Osteocyte (in vitro differentiated cells): ENCODE measurements around the gene ALPL. TPM values are rescaled to one million over a fixed set of nuclear protein-coding genes. Genes with fewer than 3 reads are reported as not detected.

Experiments
- DNase-seq: peaks from one replicate; pipeline ENCODE4 v3.0.0; 2021; ENCODE audit warnings: mixed read lengths; ENCODE audit not compliant: unreplicated experiment; ENCODE audit errors: extremely low spot score
- H3K27ac Mint-ChIP-seq: one replicate; pipeline ENCODE4 v1.8.0; 2021; ENCODE audit warnings: mild to moderate bottlenecking, mixed read lengths; ENCODE audit not compliant: unreplicated experiment
- H3K27me3 Mint-ChIP-seq: one replicate; pipeline ENCODE4 v1.8.0; 2021; ENCODE audit warnings: mixed read lengths; ENCODE audit not compliant: unreplicated experiment
- H3K36me3 Mint-ChIP-seq: one replicate; pipeline ENCODE4 v1.8.0; 2021; ENCODE audit warnings: mixed read lengths; ENCODE audit not compliant: unreplicated experiment
- H3K4me1 Mint-ChIP-seq: one replicate; pipeline ENCODE4 v1.8.0; 2021; ENCODE audit warnings: mixed read lengths; ENCODE audit not compliant: unreplicated experiment
- H3K4me3 Mint-ChIP-seq: one replicate; pipeline ENCODE4 v1.8.0; 2021; ENCODE audit warnings: mild to moderate bottlenecking, moderate library complexity, mixed read lengths; ENCODE audit not compliant: unreplicated experiment
- H3K9me3 Mint-ChIP-seq: one replicate; pipeline ENCODE4 v1.8.0; 2021; ENCODE audit warnings: mixed read lengths; ENCODE audit not compliant: unreplicated experiment
- CTCF ChIP-seq: fragments of 200-600 bp; sonication (generic); IDR thresholded peaks from 2 replicates; pipeline ENCODE4 v1.5.0; 2021; ENCODE audit warnings: antibody characterized with exemption, mild to moderate bottlenecking, moderate library complexity
- total RNA-seq: library from RNA; stranded (reverse); gene quantifications from 2 replicates; pipeline ENCODE4 v1.2.1, GENCODE V29; 2021

ALPL gene
- total RNA-seq, 1 donor from 2014 or later, result 41.6 TPM

- no peak for TF ChIP-seq CTCF
- H3K27me3 Mint-ChIP-seq, result peaks cover 5% of the 10 kb centered on the region
- H3K9me3 Mint-ChIP-seq, result no peaks in the 10 kb centered on the region
- peaks cover 16% of the 10 kb centered on the region for H3K4me1 Mint-ChIP-seq
- DNase-seq, result no peak
- no peak overlapping the region for H3K27ac Mint-ChIP-seq
- no peaks in the 10 kb centered on the region for H3K36me3 Mint-ChIP-seq
- no peak overlapping the region for H3K4me3 Mint-ChIP-seq
These were observed 66.2 kb downstream of the ALPL start for GRCh38 chr1:21575351-21575942.

- H3K36me3 Mint-ChIP-seq, result no peaks in the 10 kb centered on the region
These were observed 67.0 kb downstream of the ALPL start for GRCh38 chr1:21576031-21576797.

GRCh38 chr1:21576798-21577187 is 67.6 kb downstream of the ALPL start:
- TF ChIP-seq CTCF, result no peak
- Mint-ChIP-seq H3K4me3 (no peak overlapping the region), H3K9me3 (no peaks in the 10 kb centered on the region), H3K4me1 (peaks cover 16% of the 10 kb centered on the region), H3K27ac (no peak overlapping the region), H3K36me3 (no peaks in the 10 kb centered on the region), H3K27me3 (peaks cover 5% of the 10 kb centered on the region)
- no peak for DNase-seq

More at GRCh38 chr1:21576031-21576797, 67.0 kb downstream of the ALPL start:
- Mint-ChIP-seq H3K27ac (no peak overlapping the region), H3K4me1 (peaks cover 16% of the 10 kb centered on the region), H3K4me3 (no peak overlapping the region), H3K27me3 (peaks cover 5% of the 10 kb centered on the region), H3K9me3 (no peaks in the 10 kb centered on the region)
- no peak for TF ChIP-seq CTCF
- no peak for DNase-seq

- peaks cover 16% of the 10 kb centered on the region for H3K4me1 Mint-ChIP-seq
- H3K9me3 Mint-ChIP-seq, result no peaks in the 10 kb centered on the region
- no peak for DNase-seq
- H3K27me3 Mint-ChIP-seq, result peaks cover 5% of the 10 kb centered on the region
- H3K27ac Mint-ChIP-seq, result no peak overlapping the region
- H3K4me3 Mint-ChIP-seq, result no peak overlapping the region
- TF ChIP-seq CTCF, result no peak
- no peaks in the 10 kb centered on the region for H3K36me3 Mint-ChIP-seq
These were observed 68.1 kb downstream of the ALPL start for GRCh38 chr1:21577324-21577723.

- TF ChIP-seq CTCF, result no peak
- H3K4me1 Mint-ChIP-seq, result peaks cover 16% of the 10 kb centered on the region
- no peak overlapping the region for H3K4me3 Mint-ChIP-seq
- no peak overlapping the region for H3K27ac Mint-ChIP-seq
- peaks cover 2% of the 10 kb centered on the region for H3K36me3 Mint-ChIP-seq
- H3K27me3 Mint-ChIP-seq, result peaks cover 5% of the 10 kb centered on the region
- DNase-seq, result no peak
- H3K9me3 Mint-ChIP-seq, result no peaks in the 10 kb centered on the region
These were observed 68.7 kb downstream of the ALPL start for GRCh38 chr1:21577933-21578332.
